GM12878 (cell line): ENCODE data around the gene ETV2. TPM values are rescaled to one million over a fixed set of nuclear protein-coding genes. Genes with fewer than 3 reads are reported as not detected.

Experiments used
- DPF2 ChIP-seq: fragments of 450-650 bp; IDR thresholded peaks from 2 replicates; pipeline ENCODE4 v1.6.1; 2017; ENCODE audit warnings: mild to moderate bottlenecking
- ESRRA ChIP-seq: IDR thresholded peaks from 2 replicates; pipeline ENCODE4 v1.6.1; 2012; ENCODE audit warnings: mild to moderate bottlenecking, low read length, improper control_type of control experiment
- HDAC2 ChIP-seq: fragments of 200-600 bp; sonication (generic); IDR thresholded peaks from 2 replicates; pipeline ENCODE4 v1.6.1; 2017
- MTA2 ChIP-seq: fragments of 450-650 bp; IDR thresholded peaks from 2 replicates; pipeline ENCODE4 v1.6.1; 2016; ENCODE audit warnings: low read depth, mild to moderate bottlenecking, moderate library complexity
- RUNX3 ChIP-seq: IDR thresholded peaks from 2 replicates; pipeline ENCODE4 v1.6.1; 2012; ENCODE audit warnings: low read length, inconsistent platforms
- SPI1 ChIP-seq: IDR thresholded peaks from 2 replicates; pipeline ENCODE4 v1.6.1; 2011; ENCODE audit warnings: low read depth, mild to moderate bottlenecking, low read length, moderate library complexity, borderline replicate concordance; ENCODE audit not compliant: insufficient read depth
- polyA plus RNA-seq, 11 experiments: library from polyadenylated mRNA; depleted of rRNA in 4 of 11; unstranded in 6 of 11; stranded (reverse) in 5 of 11; fragments of >200 nt; fragmentation: Nextera tagmentation in 4 of 11; fragmentation: Illumina TruSeq in 1 of 11; extraction: Ambion mirVana in 4 of 11; extraction: Trizol in 1 of 11; gene quantifications; 1 replicate in 1 of 11; 2 replicates in 10 of 11; pipeline versions ENCODE4 v1.2.1 to v1.2.3, GENCODE V29; 2011 to 2016; ENCODE audit warnings: inconsistent platforms in 2 of 11, missing spikeins in 2 of 11, low read depth in 1 of 11
- total RNA-seq, 4 experiments: library from RNA; depleted of rRNA in 3 of 4; stranded (reverse); fragments of >200 nt in 3 of 4; fragmentation: Illumina TruSeq in 1 of 4; extraction: Trizol in 1 of 4; gene quantifications; 2 replicates each; pipeline versions ENCODE4 v1.2.1 to v1.2.3, GENCODE V29; 2013 to 2021
- TF ChIP-seq, protein P1 (sequence below): fragments of 450-650 bp; formaldehyde crosslinking; IDR thresholded peaks from 2 replicates; pipeline ENCODE4 v1.5.0; 2022; ENCODE audit warnings: mild to moderate bottlenecking, missing genetic modification characterization
- TF ChIP-seq, protein P2 (sequence below): fragments of 450-650 bp; IDR thresholded peaks from 2 replicates; pipeline ENCODE4 v1.6.1; 2017; ENCODE audit warnings: mild to moderate bottlenecking, moderate library complexity

Gene ETV2
- total and polyA plus RNA-seq, 10 of the 15 experiments (the other 5 are each of a cell fraction or from before 2014, with no cell fraction given) = 0.10 to 1.4 (median 0.54) TPM; not detected in 1

DNA sequence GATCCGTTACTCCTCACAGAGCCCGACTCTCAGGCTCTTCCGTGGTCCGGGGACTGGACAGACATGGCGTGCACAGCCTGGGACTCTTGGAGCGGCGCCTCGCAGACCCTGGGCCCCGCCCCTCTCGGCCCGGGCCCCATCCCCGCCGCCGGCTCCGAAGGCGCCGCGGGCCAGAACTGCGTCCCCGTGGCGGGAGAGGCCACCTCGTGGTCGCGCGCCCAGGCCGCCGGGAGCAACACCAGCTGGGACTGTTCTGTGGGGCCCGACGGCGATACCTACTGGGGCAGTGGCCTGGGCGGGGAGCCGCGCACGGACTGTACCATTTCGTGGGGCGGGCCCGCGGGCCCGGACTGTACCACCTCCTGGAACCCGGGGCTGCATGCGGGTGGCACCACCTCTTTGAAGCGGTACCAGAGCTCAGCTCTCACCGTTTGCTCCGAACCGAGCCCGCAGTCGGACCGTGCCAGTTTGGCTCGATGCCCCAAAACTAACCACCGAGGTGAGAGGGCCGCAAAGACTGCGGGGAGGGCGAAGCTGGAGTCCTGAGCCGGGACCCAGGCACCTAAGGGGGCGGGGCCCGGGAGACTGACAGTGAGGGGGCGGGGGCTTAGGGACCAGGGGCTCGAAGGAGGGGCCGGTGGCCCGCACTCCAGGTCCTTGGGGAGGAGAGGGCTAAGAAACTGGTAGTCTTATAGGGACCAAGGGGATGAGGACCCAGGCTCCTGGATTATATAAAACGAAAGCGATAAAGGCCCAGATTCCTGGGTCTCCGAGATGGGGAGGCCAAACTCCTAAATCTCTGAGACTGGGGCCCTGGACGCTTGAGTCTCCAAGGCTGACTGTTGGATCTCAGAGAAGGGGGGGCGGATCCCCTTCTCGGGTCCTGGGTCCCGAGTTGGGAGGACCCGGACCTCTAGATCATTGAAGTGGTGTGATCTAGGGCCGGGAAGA is 2.0 kb downstream of the ETV2 start (continued):
- TF ChIP-seq, protein P1, sequence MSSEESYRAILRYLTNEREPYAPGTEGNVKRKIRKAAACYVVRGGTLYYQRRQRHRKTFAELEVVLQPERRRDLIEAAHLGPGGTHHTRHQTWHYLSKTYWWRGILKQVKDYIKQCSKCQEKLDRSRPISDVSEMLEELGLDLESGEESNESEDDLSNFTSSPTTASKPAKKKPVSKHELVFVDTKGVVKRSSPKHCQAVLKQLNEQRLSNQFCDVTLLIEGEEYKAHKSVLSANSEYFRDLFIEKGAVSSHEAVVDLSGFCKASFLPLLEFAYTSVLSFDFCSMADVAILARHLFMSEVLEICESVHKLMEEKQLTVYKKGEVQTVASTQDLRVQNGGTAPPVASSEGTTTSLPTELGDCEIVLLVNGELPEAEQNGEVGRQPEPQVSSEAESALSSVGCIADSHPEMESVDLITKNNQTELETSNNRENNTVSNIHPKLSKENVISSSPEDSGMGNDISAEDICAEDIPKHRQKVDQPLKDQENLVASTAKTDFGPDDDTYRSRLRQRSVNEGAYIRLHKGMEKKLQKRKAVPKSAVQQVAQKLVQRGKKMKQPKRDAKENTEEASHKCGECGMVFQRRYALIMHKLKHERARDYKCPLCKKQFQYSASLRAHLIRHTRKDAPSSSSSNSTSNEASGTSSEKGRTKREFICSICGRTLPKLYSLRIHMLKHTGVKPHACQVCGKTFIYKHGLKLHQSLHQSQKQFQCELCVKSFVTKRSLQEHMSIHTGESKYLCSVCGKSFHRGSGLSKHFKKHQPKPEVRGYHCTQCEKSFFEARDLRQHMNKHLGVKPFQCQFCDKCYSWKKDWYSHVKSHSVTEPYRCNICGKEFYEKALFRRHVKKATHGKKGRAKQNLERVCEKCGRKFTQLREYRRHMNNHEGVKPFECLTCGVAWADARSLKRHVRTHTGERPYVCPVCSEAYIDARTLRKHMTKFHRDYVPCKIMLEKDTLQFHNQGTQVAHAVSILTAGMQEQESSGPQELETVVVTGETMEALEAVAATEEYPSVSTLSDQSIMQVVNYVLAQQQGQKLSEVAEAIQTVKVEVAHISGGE (CRISPR knock-in tag) = no peak
- TF ChIP-seq ESRRA (no peak), SPI1 (no peak), HDAC2 (no peak), MTA2 (no peak), DPF2 (peak; percentile 56; the same call in 1 of the 2 replicates), RUNX3 (peak; percentile 52)
- TF ChIP-seq, protein P2, sequence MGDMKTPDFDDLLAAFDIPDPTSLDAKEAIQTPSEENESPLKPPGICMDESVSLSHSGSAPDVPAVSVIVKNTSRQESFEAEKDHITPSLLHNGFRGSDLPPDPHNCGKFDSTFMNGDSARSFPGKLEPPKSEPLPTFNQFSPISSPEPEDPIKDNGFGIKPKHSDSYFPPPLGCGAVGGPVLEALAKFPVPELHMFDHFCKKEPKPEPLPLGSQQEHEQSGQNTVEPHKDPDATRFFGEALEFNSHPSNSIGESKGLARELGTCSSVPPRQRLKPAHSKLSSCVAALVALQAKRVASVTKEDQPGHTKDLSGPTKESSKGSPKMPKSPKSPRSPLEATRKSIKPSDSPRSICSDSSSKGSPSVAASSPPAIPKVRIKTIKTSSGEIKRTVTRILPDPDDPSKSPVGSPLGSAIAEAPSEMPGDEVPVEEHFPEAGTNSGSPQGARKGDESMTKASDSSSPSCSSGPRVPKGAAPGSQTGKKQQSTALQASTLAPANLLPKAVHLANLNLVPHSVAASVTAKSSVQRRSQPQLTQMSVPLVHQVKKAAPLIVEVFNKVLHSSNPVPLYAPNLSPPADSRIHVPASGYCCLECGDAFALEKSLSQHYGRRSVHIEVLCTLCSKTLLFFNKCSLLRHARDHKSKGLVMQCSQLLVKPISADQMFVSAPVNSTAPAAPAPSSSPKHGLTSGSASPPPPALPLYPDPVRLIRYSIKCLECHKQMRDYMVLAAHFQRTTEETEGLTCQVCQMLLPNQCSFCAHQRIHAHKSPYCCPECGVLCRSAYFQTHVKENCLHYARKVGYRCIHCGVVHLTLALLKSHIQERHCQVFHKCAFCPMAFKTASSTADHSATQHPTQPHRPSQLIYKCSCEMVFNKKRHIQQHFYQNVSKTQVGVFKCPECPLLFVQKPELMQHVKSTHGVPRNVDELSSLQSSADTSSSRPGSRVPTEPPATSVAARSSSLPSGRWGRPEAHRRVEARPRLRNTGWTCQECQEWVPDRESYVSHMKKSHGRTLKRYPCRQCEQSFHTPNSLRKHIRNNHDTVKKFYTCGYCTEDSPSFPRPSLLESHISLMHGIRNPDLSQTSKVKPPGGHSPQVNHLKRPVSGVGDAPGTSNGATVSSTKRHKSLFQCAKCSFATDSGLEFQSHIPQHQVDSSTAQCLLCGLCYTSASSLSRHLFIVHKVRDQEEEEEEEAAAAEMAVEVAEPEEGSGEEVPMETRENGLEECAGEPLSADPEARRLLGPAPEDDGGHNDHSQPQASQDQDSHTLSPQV = no peak
